Endothelial cell of umbilical vein (primary cell): ENCODE measurements around the gene CELF5. TPM values are rescaled to one million over a fixed set of nuclear protein-coding genes. Genes with fewer than 3 reads are reported as not detected.

ENCODE experiments used
- BruUV-seq: library from RNA; stranded (reverse); fragments of 400-500 nt; replicated peaks from 2 replicates; lab custom pipeline; 2021; lab: Mats Ljungman, UMichigan
- CTCF ChIA-PET: fragments of 300-600, 350-600 bp; sonication (Branson Sonifier 250); formaldehyde crosslinking; loops from one replicate; lab custom pipeline; 2021; ENCODE audit warnings: antibody characterized with exemption, inconsistent platforms; lab: Charles Lee
- POLR2A ChIA-PET: fragments of 300-600, 350-600 bp; sonication (Branson Sonifier 250); formaldehyde crosslinking; loops from one replicate; lab custom pipeline; 2021; ENCODE audit warnings: antibody characterized with exemption, inconsistent platforms; lab: Charles Lee
- DNase-seq: peaks from one replicate; pipeline ENCODE4 v3.0.0-alpha.2; 2011; ENCODE audit warnings: low read depth, low spot score
- FAIRE-seq: peaks from 2 replicates; lab custom pipeline; 2011; peaks lifted over from hg19 to GRCh38; lab: Jason Lieb, UNC
- H2AFZ ChIP-seq: 2 replicates; pipeline ENCODE4 v1.6.0; 2012; ENCODE audit warnings: low read depth, low read length, control low read depth, inconsistent platforms
- H3K27ac ChIP-seq: 2 replicates; pipeline ENCODE4 v1.5.1; 2011; ENCODE audit warnings: low read depth, mild to moderate bottlenecking, control low read depth, low read length, moderate library complexity; ENCODE audit not compliant: insufficient read depth
- H3K27me3 ChIP-seq, 2 experiments: 2 replicates each; pipeline versions ENCODE4 v1.6.0 to v1.6.1; 2011; ENCODE audit warnings: low read length in 2 of 2, mixed read lengths in 1 of 2; ENCODE audit not compliant: control insufficient read depth in 2 of 2, insufficient read depth in 2 of 2
- H3K36me3 ChIP-seq, 2 experiments: 2 replicates in 1 of 2; 3 replicates in 1 of 2; pipeline ENCODE4 v1.5.1; 2011; ENCODE audit warnings: low read length in 2 of 2, mild to moderate bottlenecking in 1 of 2, moderate library complexity in 1 of 2; ENCODE audit not compliant: control insufficient read depth in 2 of 2, insufficient read depth in 2 of 2; ENCODE audit errors: extremely low read depth in 1 of 2
- H3K4me1 ChIP-seq: 3 replicates; pipeline ENCODE4 v1.5.1; 2011; ENCODE audit warnings: mild to moderate bottlenecking, low read length; ENCODE audit not compliant: control insufficient read depth, insufficient read depth; ENCODE audit errors: extremely low read depth
- H3K4me2 ChIP-seq: 2 replicates; pipeline ENCODE4 v1.6.1; 2011; ENCODE audit warnings: low read length, control low read depth, mixed read lengths; ENCODE audit not compliant: insufficient read depth
- H3K4me3 ChIP-seq, 3 experiments: fragments of 200-600 bp in 1 of 3; sonication (generic), shearing (Covaris generic) in 1 of 3; replicated peaks in 1 of 3; 2 replicates each; pipeline ENCODE4 v1.5.1; 2011 to 2016; ENCODE audit warnings: control low read depth in 3 of 3, low read length in 3 of 3, mild to moderate bottlenecking in 2 of 3, inconsistent platforms in 1 of 3, low read depth in 1 of 3, moderate library complexity in 1 of 3; ENCODE audit not compliant: insufficient read depth in 1 of 3
- H3K79me2 ChIP-seq: 2 replicates; pipeline ENCODE4 v1.6.0; 2012; ENCODE audit warnings: low read length, inconsistent platforms; ENCODE audit not compliant: control insufficient read depth, insufficient read depth
- H3K9ac ChIP-seq: replicated peaks from 2 replicates; pipeline ENCODE3; 2011; ENCODE audit warnings: low read length, control low read depth; ENCODE audit not compliant: insufficient read depth; ENCODE audit errors: extremely low read depth
- H3K9me1 ChIP-seq: replicated peaks from 3 replicates; pipeline ENCODE4 v1.6.0; 2011; ENCODE audit warnings: mild to moderate bottlenecking, low read length; ENCODE audit not compliant: control insufficient read depth, insufficient read depth; ENCODE audit errors: extremely low read depth
- H3K9me3 ChIP-seq: replicated peaks from 2 replicates; pipeline ENCODE4 v1.5.1; 2012; ENCODE audit warnings: low read length, inconsistent platforms; ENCODE audit not compliant: control insufficient read depth, insufficient read depth
- H4K20me1 ChIP-seq: replicated peaks from 2 replicates; pipeline ENCODE3; 2011; ENCODE audit warnings: mild to moderate bottlenecking, low read length; ENCODE audit not compliant: control insufficient read depth, insufficient read depth; ENCODE audit errors: extremely low read depth
- CTCF ChIP-seq, 2 donors: IDR thresholded peaks; 1 replicate in 1 of 2; 2 replicates in 1 of 2; pipeline ENCODE4 v1.5.1; 2011; ENCODE audit warnings: low read length in 2 of 2, mild to moderate bottlenecking in 2 of 2, moderate library complexity in 2 of 2, control low read depth in 1 of 2, inconsistent platforms in 1 of 2, low read depth in 1 of 2; ENCODE audit not compliant: insufficient read depth in 1 of 2; ENCODE audit errors: extremely low read depth in 1 of 2
- EZH2 ChIP-seq: IDR thresholded peaks from 2 replicates; pipeline ENCODE4 v1.6.1; 2012; ENCODE audit warnings: borderline replicate concordance, low read depth, mild to moderate bottlenecking, moderate library complexity, low read length, inconsistent platforms; ENCODE audit not compliant: severe bottlenecking
- FOS ChIP-seq: IDR thresholded peaks from 2 replicates; pipeline ENCODE4 v1.6.1; 2011; ENCODE audit warnings: mild to moderate bottlenecking, low read length, moderate library complexity, borderline replicate concordance; ENCODE audit not compliant: insufficient read depth
- GATA2 ChIP-seq: IDR thresholded peaks from 2 replicates; pipeline ENCODE4 v1.7.0; 2011; ENCODE audit warnings: low read depth, mild to moderate bottlenecking, moderate library complexity, mixed read lengths, low read length; ENCODE audit not compliant: insufficient read length, insufficient read depth
- JUN ChIP-seq: IDR thresholded peaks from 2 replicates; pipeline ENCODE4 v1.6.1; 2011; ENCODE audit warnings: borderline replicate concordance, low read depth; ENCODE audit not compliant: insufficient read length, insufficient read depth
- MAX ChIP-seq: IDR thresholded peaks from 2 replicates; pipeline ENCODE4 v1.6.1; 2011; ENCODE audit not compliant: insufficient read depth, insufficient read length
- MYC ChIP-seq: IDR thresholded peaks from one replicate; pipeline ENCODE4 v1.6.1; 2011; ENCODE audit warnings: mild to moderate bottlenecking, low read depth, low read length
- POLR2A ChIP-seq: IDR thresholded peaks from 2 replicates; pipeline ENCODE4 v1.6.1; 2012; ENCODE audit warnings: low read depth, mild to moderate bottlenecking, control low read depth, low read length
- POLR2AphosphoS5 ChIP-seq: IDR thresholded peaks from 2 replicates; pipeline ENCODE4 v1.6.1; 2012; ENCODE audit warnings: low read depth, mild to moderate bottlenecking, control low read depth, low read length, moderate library complexity; ENCODE audit not compliant: insufficient read depth
- dilution Hi-C: fragments of 300-500 bp; cut with MboI; formaldehyde crosslinking; loops from one replicate; pipeline ENCODE4 v1.15.0; 2019; ENCODE audit warnings: low sequenced_read_pairs; ENCODE audit not compliant: extremely low pct_ligation_motif_present
- intact Hi-C: fragments of 100-400 bp; cut with micrococcal nuclease; formaldehyde crosslinking; loops from one replicate; pipeline ENCODE4 v1.10.0; 2022
- polyA plus RNA-seq, 4 experiments: library from polyadenylated mRNA; depleted of rRNA in 3 of 4; stranded (reverse) in 3 of 4; unstranded in 1 of 4; fragments of >200 nt; gene quantifications; 2 replicates each; pipeline versions ENCODE4 v1.2.1 to v1.2.3, GENCODE V29; 2011 to 2012; ENCODE audit warnings: missing spikeins in 1 of 4
- total RNA-seq: library from RNA; stranded (reverse); gene quantifications from 2 replicates; pipeline ENCODE4 v1.2.3, GENCODE V29; 2021

The CELF5 gene
- total and polyA plus RNA-seq, 2 donors (not counting 3 experiments of a cell fraction or from before 2014, with no cell fraction given): not detected

- no peaks in the 10 kb centered on the region for H3K4me1 ChIP-seq
- no TSS peak for BruUV-seq
- intact Hi-C loops: no loop called here
Observed at GRCh38 chr19:3196933-3197205, 27.6 kb upstream of the CELF5 start.

More at GRCh38 chr19:3196933-3197205, 27.6 kb upstream of the CELF5 start:
- Histone ChIP-seq H3K27ac (no peak overlapping the region), H3K4me3 (no peak overlapping the region), H3K9me1 (no peaks in the 10 kb centered on the region), H2AFZ (no peak overlapping the region), H3K79me2 (no peaks in the 10 kb centered on the region), H4K20me1 (no peaks in the 10 kb centered on the region), H3K27me3 (no peaks in the 10 kb centered on the region), H3K4me2 (no peak overlapping the region), H3K36me3 (peaks cover 0 to 14% of the 10 kb centered on the region in 2 experiments), H3K9me3 (no peaks in the 10 kb centered on the region), H3K9ac (no peak overlapping the region)
- TF ChIP-seq FOS (no peak), POLR2A (no peak), JUN (no peak), MYC (no peak), POLR2AphosphoS5 (no peak), EZH2 (no peak), MAX (no peak), GATA2 (no peak), CTCF (IDR thresholded peaks at IDR 0.05; ENCODE audit: extremely low read depth in 1 of 2, insufficient read depth in 1 of 2, low read depth in 1 of 2, low read length in 2 of 2) (no peak)
- dilution Hi-C loops: no loop called here
- POLR2A ChIA-PET: no interaction called here
- FAIRE-seq (no peak), DNase-seq (no peak)
- CTCF ChIA-PET: no interaction called here
